Suprapubic skin (tissue), 4 donors: Measurements from ENCODE around the gene LPCAT4. TPM values are rescaled to one million over a fixed set of nuclear protein-coding genes. Genes with fewer than 3 reads are reported as not detected.
A peak's percentile ranks its signal among the peaks of the same experiment; 100 is the strongest.

Experiments
- DNase-seq, 2 donors: peaks; one replicate each; pipeline ENCODE4 v3.0.0-alpha.2; 2019; ENCODE audit warnings: low spot score in 2 of 2
- H3K27ac ChIP-seq: fragments of 200-600 bp; sonication (generic); one replicate; pipeline ENCODE4 v1.5.1; 2019
- H3K27me3 ChIP-seq: fragments of 200-600 bp; sonication (generic); one replicate; pipeline ENCODE4 v1.5.1; 2019
- H3K36me3 ChIP-seq: fragments of 200-600 bp; sonication (generic); one replicate; pipeline ENCODE4 v1.5.1; 2019
- H3K4me1 ChIP-seq: fragments of 200-600 bp; sonication (generic); one replicate; pipeline ENCODE4 v1.5.1; 2019
- H3K4me3 ChIP-seq: fragments of 200-600 bp; sonication (generic); one replicate; pipeline ENCODE4 v1.5.1; 2019; ENCODE audit warnings: mild to moderate bottlenecking
- H3K9me3 ChIP-seq: fragments of 200-600 bp; sonication (generic); one replicate; pipeline ENCODE4 v1.5.1; 2019
- CTCF ChIP-seq, 2 donors: fragments of 200-600 bp in 1 of 2; fragments of 450-650 bp in 1 of 2; sonication (generic) in 1 of 2; IDR thresholded peaks; one replicate each; pipeline ENCODE4 v1.5.1; 2016 to 2019; ENCODE audit warnings: antibody characterized with exemption in 2 of 2, mild to moderate bottlenecking in 1 of 2, moderate library complexity in 1 of 2
- EP300 ChIP-seq: sonication (generic); formaldehyde crosslinking; IDR thresholded peaks from one replicate; pipeline ENCODE4 v1.6.1; 2017; ENCODE audit warnings: antibody characterized with exemption
- POLR2A ChIP-seq, 2 donors: fragments of 450-650 bp; IDR thresholded peaks; one replicate each; pipeline ENCODE4 v1.6.1; 2017; ENCODE audit warnings: antibody characterized with exemption in 2 of 2, mild to moderate bottlenecking in 2 of 2, moderate library complexity in 2 of 2
- POLR2AphosphoS5 ChIP-seq, 3 donors: sonication (generic); formaldehyde crosslinking; IDR thresholded peaks; one replicate each; pipeline ENCODE4 v1.6.1; 2017; ENCODE audit warnings: antibody characterized with exemption in 3 of 3
- WGBS: methylation state at CpG from one replicate; pipeline ENCODE4 v1.1.5; 2018; 5-methylcytosine and 5-hydroxymethylcytosine counted together
- total RNA-seq, 4 donors: library from RNA; depleted of rRNA; stranded (reverse); fragments of >200 nt; gene quantifications; one replicate each; pipeline ENCODE4 v1.1.0, GENCODE V29; 2016

The LPCAT4 gene
- total RNA-seq, 4 donors from 2014 or later = 23.6 to 105 (median 35.9) TPM

GRCh38 chr15:34339946-34340345, 27.1 kb downstream of the LPCAT4 start:
- H3K9me3 ChIP-seq = no peaks in the 10 kb centered on the region
- H3K4me1 ChIP-seq = peaks cover 48% of the 10 kb centered on the region
- no peaks in the 10 kb centered on the region for H3K27me3 ChIP-seq
- no peak overlapping the region for H3K27ac ChIP-seq
- no peak for TF ChIP-seq POLR2AphosphoS5 (IDR thresholded peaks at IDR 0.05)
- no peak for TF ChIP-seq CTCF (IDR thresholded peaks at IDR 0.05)
- TF ChIP-seq POLR2A (IDR thresholded peaks at IDR 0.05) = no peak
- TF ChIP-seq EP300 = no peak
- 90% methylated on average over 3 of the region's 3 CpGs for WGBS
- DNase-seq = no peak
- no peak overlapping the region for H3K4me3 ChIP-seq
- peaks cover 18% of the 10 kb centered on the region for H3K36me3 ChIP-seq

- Histone ChIP-seq H3K4me3 (peak overlapping the region; percentile 83), H3K9me3 (no peaks in the 10 kb centered on the region), H3K36me3 (peaks cover 18% of the 10 kb centered on the region), H3K27me3 (no peaks in the 10 kb centered on the region), H3K27ac (no peak overlapping the region), H3K4me1 (peaks cover 53% of the 10 kb centered on the region)
- DNase-seq = no peak
- no peak for TF ChIP-seq POLR2A (IDR thresholded peaks at IDR 0.05)
- 69% methylated on average over 16 of the region's 16 CpGs for WGBS
Observed at GRCh38 chr15:34338347-34338746, 28.6 kb downstream of the LPCAT4 start.

GRCh38 chr15:34337557-34338306, 29.3 kb downstream of the LPCAT4 start, which contains the start of gene SLC12A6:
TSS of gene SLC12A6 (minus strand) at chr15:34337781. CDS start at chr15:34336680, 1,101 bp downstream.
- no peaks in the 10 kb centered on the region for H3K27me3 ChIP-seq
- TF ChIP-seq POLR2A (IDR thresholded peaks at IDR 0.05) = peak in 1 of 2 donors; percentile 41
- no peak for TF ChIP-seq EP300
- peak in 1 of 3 donors; percentile 26 for TF ChIP-seq POLR2AphosphoS5 (IDR thresholded peaks at IDR 0.05)
- no peaks in the 10 kb centered on the region for H3K9me3 ChIP-seq
- peaks cover 51% of the 10 kb centered on the region for H3K4me1 ChIP-seq
- H3K4me3 ChIP-seq = peak within 1 kb of the TSS; percentile 83
- H3K27ac ChIP-seq = peak within 1 kb of the TSS; percentile 85
- DNase-seq = peak; percentile 91 to 93
- peaks cover 18% of the 10 kb centered on the region for H3K36me3 ChIP-seq
- WGBS = 1% methylated on average over 50 of the region's 78 CpGs

GRCh38 chr15:34336991-34337556, 29.9 kb downstream of the LPCAT4 start:
- Histone ChIP-seq H3K27ac (peak overlapping the region; percentile 85), H3K9me3 (no peaks in the 10 kb centered on the region), H3K36me3 (peaks cover 18% of the 10 kb centered on the region), H3K27me3 (no peaks in the 10 kb centered on the region), H3K4me3 (peak overlapping the region; percentile 83), H3K4me1 (peaks cover 48% of the 10 kb centered on the region)
- TF ChIP-seq POLR2A (IDR thresholded peaks at IDR 0.05) = no peak
- TF ChIP-seq EP300 = no peak
- no peak for TF ChIP-seq CTCF (IDR thresholded peaks at IDR 0.05)
- no peak for TF ChIP-seq POLR2AphosphoS5 (IDR thresholded peaks at IDR 0.05)
- WGBS = 4% methylated on average over 18 of the region's 26 CpGs
- no peak for DNase-seq

GRCh38 chr15:34336231-34336990, 30.6 kb downstream of the LPCAT4 start:
- Histone ChIP-seq H3K4me3 (peak overlapping the region; percentile 83), H3K36me3 (peaks cover 15% of the 10 kb centered on the region), H3K27me3 (no peaks in the 10 kb centered on the region), H3K4me1 (peaks cover 42% of the 10 kb centered on the region), H3K27ac (no peak overlapping the region), H3K9me3 (no peaks in the 10 kb centered on the region)
- TF ChIP-seq EP300 = no peak
- TF ChIP-seq CTCF (IDR thresholded peaks at IDR 0.05) = no peak
- no peak for TF ChIP-seq POLR2AphosphoS5 (IDR thresholded peaks at IDR 0.05)
- TF ChIP-seq POLR2A (IDR thresholded peaks at IDR 0.05) = no peak
- WGBS = 83% methylated on average over 16 of the region's 16 CpGs
- DNase-seq = no peak
